ES-I3 (cell line): Measurements from ENCODE around the gene NSUN6.

ENCODE experiments used
- H3K36me3 ChIP-seq: 2 replicates; pipeline ENCODE4 v1.6.1; 2013; ENCODE audit warnings: mild to moderate bottlenecking, low read length, control low read depth, moderate library complexity; ENCODE audit not compliant: insufficient read depth
- H3K4me1 ChIP-seq: 2 replicates; pipeline ENCODE4 v1.6.1; 2013; ENCODE audit warnings: mild to moderate bottlenecking, control low read depth, low read length; ENCODE audit not compliant: insufficient read depth
- H3K9ac ChIP-seq: 2 replicates; pipeline ENCODE4 v1.6.1; 2013; ENCODE audit warnings: low read depth, mild to moderate bottlenecking, low read length, moderate library complexity
- H3K9me3 ChIP-seq: 2 replicates; pipeline ENCODE4 v1.6.1; 2013; ENCODE audit warnings: mild to moderate bottlenecking, low read length, moderate library complexity; ENCODE audit not compliant: control insufficient read depth, insufficient read depth

NSUN6 gene

GRCh38 chr10:18675086-18675801 lies 23.9 kb upstream of the NSUN6 start:
- Histone ChIP-seq H3K9me3 (no peaks in the 10 kb centered on the region), H3K36me3 (peaks cover 12% of the 10 kb centered on the region), H3K4me1 (no peaks in the 10 kb centered on the region), H3K9ac (no peak overlapping the region)

GRCh38 chr10:18668026-18668425 lies 16.6 kb upstream of the NSUN6 start:
- Histone ChIP-seq H3K9me3 (no peaks in the 10 kb centered on the region), H3K9ac (no peak overlapping the region), H3K36me3 (peaks cover 5% of the 10 kb centered on the region; the same call in 1 of the 2 replicates), H3K4me1 (peaks cover 16% of the 10 kb centered on the region; the same call in 1 of the 2 replicates)

DNA sequence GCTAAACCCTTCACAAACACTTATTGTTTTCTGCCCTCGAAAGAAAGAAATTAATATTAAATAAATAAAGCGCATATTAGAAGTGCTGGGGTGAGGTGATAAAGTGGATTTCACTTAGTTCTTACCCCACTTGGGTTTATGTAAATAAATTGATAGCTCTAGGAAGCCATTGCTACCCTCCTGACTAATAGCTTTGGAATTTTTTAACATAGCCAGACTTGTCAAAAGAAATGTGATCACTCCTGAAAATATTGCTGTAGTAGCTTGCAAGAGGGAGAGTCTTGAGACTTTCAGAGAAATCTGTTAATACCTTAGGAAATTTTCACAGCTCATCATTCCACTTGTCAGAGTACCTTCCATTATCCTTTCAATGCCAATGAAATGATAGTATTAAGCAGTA lies 15.4 kb upstream of the NSUN6 start:
- no peaks in the 10 kb centered on the region for H3K9me3 ChIP-seq
- H3K9ac ChIP-seq: no peak overlapping the region
- H3K36me3 ChIP-seq: peaks cover 5% of the 10 kb centered on the region; the same call in 1 of the 2 replicates
- peaks cover 20% of the 10 kb centered on the region; the same call in 1 of the 2 replicates for H3K4me1 ChIP-seq

- Histone ChIP-seq H3K9ac (no peak overlapping the region), H3K9me3 (no peaks in the 10 kb centered on the region), H3K36me3 (peaks cover 5% of the 10 kb centered on the region; the same call in 1 of the 2 replicates), H3K4me1 (peaks cover 24% of the 10 kb centered on the region; the same call in 1 of the 2 replicates)
Measured at GRCh38 chr10:18665815-18666558, 14.6 kb upstream of the NSUN6 start.

GRCh38 chr10:18664841-18665478 lies 13.6 kb upstream of the NSUN6 start:
- Histone ChIP-seq H3K9me3 (no peaks in the 10 kb centered on the region), H3K4me1 (peaks cover 25% of the 10 kb centered on the region; the same call in 1 of the 2 replicates), H3K9ac (no peak overlapping the region), H3K36me3 (peaks cover 5% of the 10 kb centered on the region; the same call in 1 of the 2 replicates)

DNA sequence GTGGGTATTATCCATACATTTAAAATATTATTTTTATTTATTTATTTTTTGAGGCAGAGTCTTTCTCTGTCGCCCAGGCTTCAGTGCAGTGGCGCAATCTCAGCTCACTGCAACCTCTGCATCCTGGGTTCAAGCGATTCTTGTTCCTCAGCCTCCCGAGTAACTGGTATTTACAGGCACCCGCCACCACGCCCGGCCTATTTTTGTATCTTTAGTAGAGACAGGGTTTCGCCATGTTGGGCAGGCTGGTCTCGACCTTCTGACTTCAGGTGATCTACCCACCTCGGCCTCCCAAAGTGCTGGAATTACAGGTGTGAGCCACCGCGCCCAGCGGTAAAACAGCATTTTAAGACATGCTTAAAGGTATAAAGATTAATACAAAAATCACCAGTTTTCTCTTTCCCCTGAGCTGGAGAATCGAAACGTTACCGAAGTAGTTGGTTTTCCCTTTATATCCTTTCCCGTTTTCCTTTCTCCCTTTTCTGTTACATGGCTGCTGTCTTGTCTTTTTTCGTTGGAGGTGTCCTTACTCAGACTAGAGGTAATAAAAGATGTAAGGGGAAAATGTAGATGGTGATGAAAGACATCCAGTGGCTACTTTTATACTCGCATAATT lies 9.5 kb upstream of the NSUN6 start:
- Histone ChIP-seq H3K9ac (peak overlapping the region; percentile 13; the same call in 1 of the 2 replicates), H3K36me3 (no peaks in the 10 kb centered on the region), H3K4me1 (peaks cover 14% of the 10 kb centered on the region; the same call in 1 of the 2 replicates), H3K9me3 (no peaks in the 10 kb centered on the region)

GRCh38 chr10:18659819-18660535 lies 8.6 kb upstream of the NSUN6 start:
- H3K36me3 ChIP-seq: no peaks in the 10 kb centered on the region
- H3K4me1 ChIP-seq: peaks cover 8% of the 10 kb centered on the region; the same call in 1 of the 2 replicates
- H3K9me3 ChIP-seq: no peaks in the 10 kb centered on the region
- H3K9ac ChIP-seq: peak overlapping the region; percentile 77

DNA sequence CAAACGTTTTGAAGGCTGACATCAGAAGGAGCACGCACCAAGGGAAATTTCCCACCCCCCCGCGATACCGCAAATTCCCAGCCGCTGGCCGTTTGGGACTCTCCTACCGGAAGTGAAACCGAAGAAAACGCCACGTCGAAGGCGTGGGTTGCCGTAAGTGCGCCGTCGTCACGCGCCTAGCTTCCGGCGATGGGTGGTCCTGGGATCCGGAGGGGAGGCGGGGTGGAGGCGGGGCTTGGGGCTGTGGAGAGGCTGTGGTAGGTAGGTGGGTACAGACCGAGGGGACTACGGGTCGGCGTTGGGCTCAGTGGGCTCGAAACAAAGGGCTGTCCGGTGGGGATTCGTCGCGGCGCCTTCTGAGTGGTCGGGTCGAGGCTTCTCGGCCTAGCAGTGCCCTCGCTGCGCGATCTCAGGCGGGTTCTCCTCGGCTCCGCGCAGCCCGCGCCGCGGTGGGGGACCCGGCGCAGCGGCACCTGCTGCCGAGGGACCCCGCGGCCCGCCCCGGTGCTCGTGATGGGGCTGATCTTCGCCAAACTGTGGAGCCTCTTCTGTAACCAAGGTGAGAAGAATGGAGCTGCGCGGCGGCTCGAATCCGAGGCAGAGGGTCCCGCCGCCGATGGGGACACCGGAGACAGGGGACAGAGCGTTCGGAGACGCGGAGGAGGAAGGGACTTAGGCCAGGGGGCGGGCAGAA lies 7.9 kb upstream of the NSUN6 start, which contains the start of gene ARL5B:
TSS of gene ARL5B (plus strand) at position 307 of the 694 bp plus-strand sequence. CDS start at position 514, 207 bp downstream.
- Histone ChIP-seq H3K9me3 (no peaks in the 10 kb centered on the region), H3K9ac (peak within 1 kb of the TSS; percentile 77), H3K36me3 (no peaks in the 10 kb centered on the region), H3K4me1 (peaks cover 8% of the 10 kb centered on the region; the same call in 1 of the 2 replicates)

GRCh38 chr10:18658271-18659124 lies 7.1 kb upstream of the NSUN6 start:
- Histone ChIP-seq H3K9me3 (no peaks in the 10 kb centered on the region), H3K36me3 (no peaks in the 10 kb centered on the region), H3K9ac (peak overlapping the region; percentile 77), H3K4me1 (peaks cover 8% of the 10 kb centered on the region; the same call in 1 of the 2 replicates)

- Histone ChIP-seq H3K9ac (no peak overlapping the region), H3K4me1 (peaks cover 5% of the 10 kb centered on the region; the same call in 1 of the 2 replicates), H3K36me3 (no peaks in the 10 kb centered on the region), H3K9me3 (no peaks in the 10 kb centered on the region)
Measured at GRCh38 chr10:18656724-18657123, 5.3 kb upstream of the NSUN6 start.

DNA sequence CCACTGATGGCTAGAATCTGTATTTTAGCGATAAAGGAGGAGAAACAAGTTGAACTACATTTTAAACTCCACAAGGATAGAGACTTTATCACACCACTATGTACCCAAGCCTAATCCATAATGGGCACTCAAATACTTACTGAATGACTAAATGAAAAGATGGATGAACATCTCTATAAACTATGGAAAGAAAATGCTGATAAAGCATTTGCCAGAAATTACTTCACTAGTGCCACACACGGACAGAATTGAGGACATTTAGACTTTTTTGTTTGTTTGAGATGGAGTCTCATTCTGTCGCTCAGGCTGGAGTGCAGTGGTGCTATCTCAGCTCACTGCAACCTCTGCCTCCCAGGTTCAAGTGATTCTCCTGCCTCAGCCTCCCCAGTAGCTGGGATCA lies 1.7 kb upstream of the NSUN6 start:
- no peaks in the 10 kb centered on the region for H3K36me3 ChIP-seq
- H3K9me3 ChIP-seq: no peaks in the 10 kb centered on the region
- H3K9ac ChIP-seq: no peak overlapping the region
- no peaks in the 10 kb centered on the region for H3K4me1 ChIP-seq

GRCh38 chr10:18650404-18650997 lies 886 bp downstream of the NSUN6 start:
- peaks cover 2% of the 10 kb centered on the region; the same call in 1 of the 2 replicates for H3K36me3 ChIP-seq
- H3K4me1 ChIP-seq: no peaks in the 10 kb centered on the region
- H3K9ac ChIP-seq: peak overlapping the region; percentile 90
- no peaks in the 10 kb centered on the region for H3K9me3 ChIP-seq
